ENCODE measurements around the gene CASQ1.

CASQ1 gene

DNA sequence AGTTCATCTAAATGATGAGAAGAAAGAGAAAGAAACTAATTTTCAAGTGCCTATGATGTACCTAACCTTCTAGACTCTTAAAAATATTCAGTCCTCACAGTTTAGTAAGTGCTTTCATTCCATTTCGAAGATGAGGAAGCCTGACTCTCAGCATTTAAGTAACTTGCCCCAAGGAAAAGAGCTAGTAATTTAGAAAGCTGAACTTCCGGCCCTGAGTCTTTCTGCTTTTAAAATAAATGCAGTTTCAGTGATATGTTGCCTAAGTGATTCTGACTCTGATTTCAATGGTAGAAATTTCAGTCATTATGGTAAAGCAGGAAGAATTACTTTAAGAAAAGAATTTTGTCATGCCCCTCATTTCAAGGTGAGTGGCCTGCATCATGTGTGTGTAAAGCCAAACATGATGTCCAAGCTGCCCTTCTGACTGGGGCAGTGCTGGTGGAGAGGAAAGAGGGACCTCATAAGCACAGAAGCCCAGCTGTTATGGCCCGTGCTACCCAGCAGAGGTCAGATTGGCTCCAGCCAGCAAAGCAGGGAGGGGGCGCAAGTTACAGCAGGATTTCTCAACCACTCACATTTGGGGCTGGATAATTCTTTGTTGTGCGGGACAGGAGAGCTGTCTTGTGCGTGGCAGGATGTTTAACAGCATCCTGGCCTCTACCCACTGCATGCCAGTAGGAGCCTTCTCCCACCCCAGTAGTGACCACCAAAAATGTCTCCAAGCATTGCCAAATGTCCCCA, 28.2 kb upstream of the CASQ1 start:
- H3K9me3 ChIP-seq (ENCODE audit: insufficient read depth, low read length), result no peaks in the 10 kb centered on the region
- DNase-seq (ENCODE audit: low read depth, low spot score), result peak; percentile 72
- H3K27me3 ChIP-seq (ENCODE audit: insufficient read depth, insufficient read length), result peaks cover 14% of the 10 kb centered on the region
- TF ChIP-seq SUZ12 (IDR thresholded peaks at IDR 0.05; ENCODE audit: extremely low read depth, insufficient read depth, insufficient read length) (no peak), ZNF274 (IDR thresholded peaks at IDR 0.05; ENCODE audit: low read depth, low read length) (no peak), YY1 (IDR thresholded peaks at IDR 0.05; ENCODE audit: insufficient read depth, insufficient read length) (no peak)
- no peak overlapping the region for H3K9ac ChIP-seq (ENCODE audit: insufficient read length, low read depth)
- no peak overlapping the region for H3K4me3 ChIP-seq (ENCODE audit: insufficient read length, low read depth)
- no peaks in the 10 kb centered on the region for H3K36me3 ChIP-seq (ENCODE audit: insufficient read depth, insufficient read length, low read length)
- peaks cover 3% of the 10 kb centered on the region for H3K4me1 ChIP-seq (ENCODE audit: insufficient read depth, insufficient read length)

DNA sequence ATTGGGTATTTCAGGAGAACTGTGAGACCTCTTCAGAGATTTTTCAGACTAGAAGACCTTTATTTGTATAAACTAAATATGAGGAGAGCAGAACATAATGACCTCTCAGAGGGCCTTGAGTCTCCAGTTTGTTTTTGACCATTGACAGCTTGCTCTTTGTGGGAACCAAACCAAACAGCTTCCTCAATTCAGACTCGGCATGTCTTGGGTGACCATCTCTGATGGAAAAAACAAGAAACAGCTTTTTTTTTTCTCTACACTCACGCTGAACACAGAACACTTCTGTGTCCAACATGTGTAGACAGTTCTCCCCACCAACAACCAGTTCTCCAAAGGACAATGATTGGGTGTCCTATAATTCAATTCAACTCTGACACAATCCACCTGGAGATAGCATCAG, 27.4 kb upstream of the CASQ1 start:
- no peak for DNase-seq (ENCODE audit: low read depth, low spot score)
- Histone ChIP-seq H3K9ac (ENCODE audit: insufficient read length, low read depth) (no peak overlapping the region), H3K9me3 (ENCODE audit: insufficient read depth, low read length) (no peaks in the 10 kb centered on the region), H3K4me3 (ENCODE audit: insufficient read length, low read depth) (no peak overlapping the region), H3K36me3 (ENCODE audit: insufficient read depth, insufficient read length, low read length) (no peaks in the 10 kb centered on the region), H3K27me3 (ENCODE audit: insufficient read depth, insufficient read length) (peaks cover 21% of the 10 kb centered on the region), H3K4me1 (ENCODE audit: insufficient read depth, insufficient read length) (peaks cover 3% of the 10 kb centered on the region)
- TF ChIP-seq SUZ12 (IDR thresholded peaks at IDR 0.05; ENCODE audit: extremely low read depth, insufficient read depth, insufficient read length) (no peak), YY1 (IDR thresholded peaks at IDR 0.05; ENCODE audit: insufficient read depth, insufficient read length) (no peak), ZNF274 (IDR thresholded peaks at IDR 0.05; ENCODE audit: low read depth, low read length) (no peak)

DNA sequence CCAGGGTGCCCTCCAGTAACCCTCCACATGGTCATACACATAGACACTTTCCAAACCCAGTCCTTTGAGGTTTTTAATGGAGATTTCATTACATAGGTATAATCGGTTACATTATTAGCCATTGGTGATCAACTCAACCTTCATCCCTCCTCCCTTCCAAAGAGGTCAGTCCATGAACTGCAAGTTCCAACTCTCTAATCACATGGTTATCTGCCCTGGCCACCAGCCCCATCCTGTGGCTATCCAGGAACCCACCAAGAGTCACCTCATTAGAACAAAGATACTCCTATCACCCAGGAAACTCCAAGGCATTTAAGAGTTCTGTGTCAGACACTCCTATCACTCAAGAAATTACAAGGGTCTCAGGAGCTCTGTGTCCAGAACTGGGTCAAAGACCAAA, 26.8 kb upstream of the CASQ1 start:
- Histone ChIP-seq H3K9ac (ENCODE audit: insufficient read length, low read depth) (no peak overlapping the region), H3K4me3 (ENCODE audit: insufficient read length, low read depth) (no peak overlapping the region), H3K4me1 (ENCODE audit: insufficient read depth, insufficient read length) (peaks cover 4% of the 10 kb centered on the region), H3K36me3 (ENCODE audit: insufficient read depth, insufficient read length, low read length) (no peaks in the 10 kb centered on the region), H3K27me3 (ENCODE audit: insufficient read depth, insufficient read length) (peaks cover 23% of the 10 kb centered on the region), H3K9me3 (ENCODE audit: insufficient read depth, low read length) (no peaks in the 10 kb centered on the region)
- no peak for DNase-seq (ENCODE audit: low read depth, low spot score)
- TF ChIP-seq YY1 (IDR thresholded peaks at IDR 0.05; ENCODE audit: insufficient read depth, insufficient read length) (no peak), SUZ12 (IDR thresholded peaks at IDR 0.05; ENCODE audit: extremely low read depth, insufficient read depth, insufficient read length) (no peak), ZNF274 (IDR thresholded peaks at IDR 0.05; ENCODE audit: low read depth, low read length) (no peak)

DNA sequence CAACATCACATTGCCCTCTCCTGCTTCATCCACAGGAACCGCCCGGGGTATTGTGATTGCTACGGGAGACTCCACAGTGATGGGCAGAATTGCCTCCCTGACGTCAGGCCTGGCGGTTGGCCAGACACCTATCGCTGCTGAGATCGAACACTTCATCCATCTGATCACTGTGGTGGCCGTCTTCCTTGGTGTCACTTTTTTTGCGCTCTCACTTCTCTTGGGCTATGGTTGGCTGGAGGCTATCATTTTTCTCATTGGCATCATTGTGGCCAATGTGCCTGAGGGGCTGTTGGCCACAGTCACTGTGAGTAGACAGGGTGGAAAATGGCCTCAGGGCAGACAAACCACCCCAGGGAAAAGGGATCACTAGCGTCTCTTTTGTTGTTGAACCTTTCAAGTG, 26.3 kb upstream of the CASQ1 start:
- Histone ChIP-seq H3K36me3 (ENCODE audit: insufficient read depth, insufficient read length, low read length) (no peaks in the 10 kb centered on the region), H3K4me1 (ENCODE audit: insufficient read depth, insufficient read length) (peaks cover 7% of the 10 kb centered on the region), H3K9ac (ENCODE audit: insufficient read length, low read depth) (no peak overlapping the region), H3K4me3 (ENCODE audit: insufficient read length, low read depth) (no peak overlapping the region), H3K9me3 (ENCODE audit: insufficient read depth, low read length) (no peaks in the 10 kb centered on the region), H3K27me3 (ENCODE audit: insufficient read depth, insufficient read length) (peaks cover 23% of the 10 kb centered on the region)
- no peak for TF ChIP-seq ZNF274 (IDR thresholded peaks at IDR 0.05; ENCODE audit: low read depth, low read length)
- no peak for TF ChIP-seq YY1 (IDR thresholded peaks at IDR 0.05; ENCODE audit: insufficient read depth, insufficient read length)
- no peak for TF ChIP-seq SUZ12 (IDR thresholded peaks at IDR 0.05; ENCODE audit: extremely low read depth, insufficient read depth, insufficient read length)
- no peak for DNase-seq (ENCODE audit: low read depth, low spot score)

DNA sequence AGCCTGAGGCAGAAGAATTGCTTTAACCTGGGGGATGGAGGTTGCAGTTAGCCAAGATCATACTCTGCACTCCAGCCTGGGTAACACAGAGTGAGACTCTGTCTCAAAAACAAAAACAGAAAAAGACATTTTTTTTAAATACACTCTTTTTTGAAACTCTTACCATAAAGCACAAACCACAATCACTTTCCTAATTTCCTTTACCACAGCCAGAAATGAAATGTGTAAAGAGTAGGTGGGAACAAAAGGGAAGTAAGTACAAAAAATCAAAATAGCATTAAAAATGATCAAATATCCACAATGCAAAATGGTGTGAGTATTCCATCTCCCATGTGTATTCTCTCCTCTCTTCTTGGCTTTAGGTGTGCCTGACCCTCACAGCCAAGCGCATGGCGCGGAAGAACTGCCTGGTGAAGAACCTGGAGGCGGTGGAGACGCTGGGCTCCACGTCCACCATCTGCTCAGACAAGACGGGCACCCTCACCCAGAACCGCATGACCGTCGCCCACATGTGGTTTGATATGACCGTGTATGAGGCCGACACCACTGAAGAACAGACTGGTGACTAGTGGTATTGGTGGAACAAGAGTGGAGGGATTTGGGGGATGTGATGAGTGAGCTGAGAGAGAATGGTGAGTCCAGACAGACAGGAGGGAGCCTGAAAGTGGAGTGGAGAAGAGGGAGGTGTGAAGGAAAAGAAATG, 24.1 kb upstream of the CASQ1 start:
- TF ChIP-seq SUZ12 (IDR thresholded peaks at IDR 0.05; ENCODE audit: extremely low read depth, insufficient read depth, insufficient read length) (no peak), YY1 (IDR thresholded peaks at IDR 0.05; ENCODE audit: insufficient read depth, insufficient read length) (no peak), ZNF274 (IDR thresholded peaks at IDR 0.05; ENCODE audit: low read depth, low read length) (no peak)
- no peak for DNase-seq (ENCODE audit: low read depth, low spot score)
- Histone ChIP-seq H3K27me3 (ENCODE audit: insufficient read depth, insufficient read length) (peaks cover 27% of the 10 kb centered on the region), H3K36me3 (ENCODE audit: insufficient read depth, insufficient read length, low read length) (no peaks in the 10 kb centered on the region), H3K4me3 (ENCODE audit: insufficient read length, low read depth) (no peak overlapping the region), H3K9me3 (ENCODE audit: insufficient read depth, low read length) (no peaks in the 10 kb centered on the region), H3K4me1 (ENCODE audit: insufficient read depth, insufficient read length) (peaks cover 7% of the 10 kb centered on the region), H3K9ac (ENCODE audit: insufficient read length, low read depth) (no peak overlapping the region)

DNA sequence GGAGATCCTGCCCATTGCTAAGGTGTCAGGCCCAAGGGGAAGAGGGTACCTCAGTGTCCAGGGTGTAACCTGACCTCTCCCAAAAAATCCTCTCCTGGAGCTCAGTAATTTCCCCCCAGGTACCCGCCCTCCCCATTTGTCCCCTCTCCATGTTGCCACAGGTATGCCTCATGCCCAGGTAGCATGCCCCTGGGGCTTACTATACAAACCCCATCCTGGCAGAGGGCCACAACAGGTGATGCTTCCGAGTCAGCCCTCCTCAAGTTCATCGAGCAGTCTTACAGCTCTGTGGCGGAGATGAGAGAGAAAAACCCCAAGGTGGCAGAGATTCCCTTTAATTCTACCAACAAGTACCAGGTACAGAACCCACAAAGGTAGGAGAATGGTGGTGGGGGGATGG, 23.3 kb upstream of the CASQ1 start:
- no peak for DNase-seq (ENCODE audit: low read depth, low spot score)
- no peak overlapping the region for H3K9ac ChIP-seq (ENCODE audit: insufficient read length, low read depth)
- H3K4me3 ChIP-seq (ENCODE audit: insufficient read length, low read depth), result no peak overlapping the region
- H3K4me1 ChIP-seq (ENCODE audit: insufficient read depth, insufficient read length), result peaks cover 9% of the 10 kb centered on the region
- H3K36me3 ChIP-seq (ENCODE audit: insufficient read depth, insufficient read length, low read length), result no peaks in the 10 kb centered on the region
- peaks cover 27% of the 10 kb centered on the region for H3K27me3 ChIP-seq (ENCODE audit: insufficient read depth, insufficient read length)
- no peaks in the 10 kb centered on the region for H3K9me3 ChIP-seq (ENCODE audit: insufficient read depth, low read length)
- no peak for TF ChIP-seq ZNF274 (IDR thresholded peaks at IDR 0.05; ENCODE audit: low read depth, low read length)

DNA sequence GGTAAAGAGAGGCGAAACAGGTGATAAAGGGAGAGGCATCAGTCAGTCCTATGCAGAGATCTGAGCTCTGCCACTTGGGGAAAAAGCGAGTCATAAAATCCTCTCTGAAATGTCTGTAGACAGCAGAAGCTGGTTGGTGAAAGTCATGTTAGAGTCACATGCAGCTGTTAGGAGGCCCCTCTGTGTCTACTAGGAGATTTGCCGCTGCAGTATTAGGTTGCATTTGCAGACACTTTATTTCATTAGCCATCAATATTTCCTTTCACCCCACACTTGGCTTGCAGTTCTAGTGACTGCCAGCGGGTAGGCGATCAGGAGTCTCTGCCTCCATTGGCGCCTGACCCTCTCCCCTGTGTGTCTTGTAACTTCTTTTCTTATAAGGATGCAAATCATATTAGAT, 22.8 kb upstream of the CASQ1 start:
- no peak for TF ChIP-seq SUZ12 (IDR thresholded peaks at IDR 0.05; ENCODE audit: extremely low read depth, insufficient read depth, insufficient read length)
- Histone ChIP-seq H3K4me1 (ENCODE audit: insufficient read depth, insufficient read length) (peaks cover 9% of the 10 kb centered on the region), H3K4me3 (ENCODE audit: insufficient read length, low read depth) (no peak overlapping the region), H3K27me3 (ENCODE audit: insufficient read depth, insufficient read length) (peaks cover 29% of the 10 kb centered on the region), H3K9ac (ENCODE audit: insufficient read length, low read depth) (no peak overlapping the region), H3K36me3 (ENCODE audit: insufficient read depth, insufficient read length, low read length) (no peaks in the 10 kb centered on the region), H3K9me3 (ENCODE audit: insufficient read depth, low read length) (no peaks in the 10 kb centered on the region)
- no peak for DNase-seq (ENCODE audit: low read depth, low spot score)

All from NT2/D1 (cell line).